Skin epidermis (tissue), 12 donors: ENCODE data around the gene ZACN.

ENCODE experiments used
- H3K27ac ChIP-seq, 21 experiments: fragments of 200-600 bp; sonication (generic) in 11 of 21; one replicate each; pipeline ENCODE4 v1.5.0; 2020; ENCODE audit warnings: mild to moderate bottlenecking in 3 of 21, inconsistent platforms in 2 of 21, moderate library complexity in 2 of 21
- H3K4me3 ChIP-seq, 7 experiments: fragments of 200-600 bp; sonication (generic) in 2 of 7; one replicate each; pipeline ENCODE4 v1.5.0; 2020; ENCODE audit warnings: inconsistent platforms in 2 of 7, mild to moderate bottlenecking in 2 of 7, moderate library complexity in 1 of 7

ZACN gene

DNA sequence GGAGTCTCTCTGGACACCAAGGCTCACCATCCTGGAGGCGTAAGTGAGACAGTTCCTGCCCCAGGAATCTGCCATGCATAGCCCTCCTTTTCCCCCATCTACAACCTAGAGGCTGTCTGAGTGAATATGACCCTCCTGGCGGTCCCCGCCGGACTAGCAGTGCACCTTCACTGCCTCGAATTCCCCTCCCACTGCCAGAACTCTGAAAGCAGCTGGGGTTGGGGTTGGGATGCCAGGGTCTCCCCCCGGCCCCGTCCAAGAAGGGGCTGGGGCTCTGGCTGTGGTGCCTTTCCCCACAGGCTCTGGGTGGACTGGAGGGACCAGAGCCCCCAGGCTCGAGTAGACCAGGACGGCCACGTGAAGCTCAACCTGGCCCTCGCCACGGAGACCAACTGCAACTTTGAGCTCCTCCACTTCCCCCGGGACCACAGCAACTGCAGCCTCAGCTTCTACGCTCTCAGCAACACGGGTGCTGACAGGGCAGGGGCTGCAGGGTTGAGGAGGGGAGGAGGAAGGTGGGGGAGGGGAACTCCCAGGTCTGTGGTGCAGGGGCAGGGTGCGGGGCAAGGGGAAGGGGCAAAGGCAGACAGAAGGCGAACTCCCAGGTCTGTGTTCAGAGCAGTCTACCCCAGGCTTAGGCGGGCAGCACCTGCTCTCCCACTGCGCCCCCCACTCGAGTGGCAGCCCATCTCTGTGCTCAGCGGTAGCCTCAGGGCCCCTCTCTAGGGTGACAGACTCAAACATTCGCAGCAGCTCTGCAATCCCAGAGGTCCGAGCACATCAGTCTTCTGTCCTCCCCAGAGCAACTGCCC is 1.2 kb downstream of the ZACN start:
- no peak overlapping the region for H3K27ac ChIP-seq

DNA sequence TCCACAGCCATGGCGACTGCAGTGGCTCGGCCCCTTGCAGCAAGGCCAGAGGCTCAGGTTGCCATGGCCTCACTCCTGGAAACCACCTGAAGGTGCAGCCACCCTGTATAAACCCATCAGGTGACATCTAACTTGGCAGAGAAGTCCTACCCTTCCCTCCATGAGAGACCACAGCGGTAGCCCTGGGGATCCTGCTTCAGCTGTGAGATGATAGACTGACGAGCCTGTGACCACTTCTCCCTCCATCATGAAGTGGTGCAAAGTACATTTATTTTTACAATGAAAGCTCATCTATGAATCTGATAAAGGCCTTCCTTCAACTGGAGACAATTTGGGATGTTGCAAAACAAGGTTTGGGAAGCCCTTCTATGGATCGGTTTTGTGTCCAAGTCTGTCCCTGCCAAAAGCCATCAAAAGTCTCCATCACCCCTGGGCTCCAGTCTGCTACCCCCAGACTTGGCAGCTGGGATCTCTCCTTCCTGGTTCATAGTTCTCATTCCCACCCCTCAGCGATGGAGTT is 1.8 kb downstream of the ZACN start:
- Histone ChIP-seq H3K4me3 (no peak overlapping the region), H3K27ac (no peak overlapping the region)

More for the DNA sequence above, 1.2 kb downstream of the ZACN start:
- H3K4me3 ChIP-seq, result no peak overlapping the region

DNA sequence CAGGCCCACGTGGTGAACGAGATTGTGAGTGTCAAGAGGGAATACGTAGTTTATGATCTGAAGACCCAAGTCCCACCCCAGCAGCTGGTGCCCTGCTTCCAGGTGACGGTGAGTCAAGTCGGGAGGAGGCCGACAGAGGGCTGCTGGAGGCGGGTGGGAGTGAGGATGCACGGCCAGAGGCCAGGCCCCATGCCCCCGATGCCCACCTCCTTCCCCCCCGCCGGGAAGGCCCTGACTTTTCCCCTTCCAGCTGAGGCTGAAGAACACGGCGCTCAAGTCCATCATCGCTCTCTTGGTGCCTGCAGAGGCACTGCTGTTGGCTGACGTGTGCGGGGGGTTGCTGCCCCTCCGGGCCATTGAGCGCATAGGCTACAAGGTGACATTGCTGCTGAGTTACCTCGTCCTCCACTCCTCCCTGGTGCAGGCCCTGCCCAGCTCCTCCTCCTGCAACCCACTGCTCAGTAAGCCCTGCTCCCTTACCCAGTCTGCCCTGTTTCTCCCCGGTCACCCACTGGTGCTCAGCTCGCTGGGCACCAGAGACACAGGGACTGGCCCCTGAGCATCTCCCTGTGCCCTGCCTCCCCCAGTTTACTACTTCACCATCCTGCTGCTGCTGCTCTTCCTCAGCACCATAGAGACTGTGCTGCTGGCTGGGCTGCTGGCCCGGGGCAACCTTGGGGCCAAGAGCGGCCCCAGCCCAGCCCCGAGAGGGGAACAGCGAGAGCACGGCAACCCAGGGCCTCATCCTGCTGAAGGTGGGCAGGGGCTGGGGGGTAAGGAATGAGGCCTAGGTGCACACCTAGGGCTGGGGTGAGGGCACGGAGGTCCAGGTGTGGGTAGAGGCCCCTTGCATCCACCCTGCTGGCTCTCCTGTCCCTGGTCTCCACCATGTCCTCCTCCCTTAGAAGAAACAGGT is 2.6 kb downstream of the ZACN start:
- no peak overlapping the region for H3K27ac ChIP-seq

DNA sequence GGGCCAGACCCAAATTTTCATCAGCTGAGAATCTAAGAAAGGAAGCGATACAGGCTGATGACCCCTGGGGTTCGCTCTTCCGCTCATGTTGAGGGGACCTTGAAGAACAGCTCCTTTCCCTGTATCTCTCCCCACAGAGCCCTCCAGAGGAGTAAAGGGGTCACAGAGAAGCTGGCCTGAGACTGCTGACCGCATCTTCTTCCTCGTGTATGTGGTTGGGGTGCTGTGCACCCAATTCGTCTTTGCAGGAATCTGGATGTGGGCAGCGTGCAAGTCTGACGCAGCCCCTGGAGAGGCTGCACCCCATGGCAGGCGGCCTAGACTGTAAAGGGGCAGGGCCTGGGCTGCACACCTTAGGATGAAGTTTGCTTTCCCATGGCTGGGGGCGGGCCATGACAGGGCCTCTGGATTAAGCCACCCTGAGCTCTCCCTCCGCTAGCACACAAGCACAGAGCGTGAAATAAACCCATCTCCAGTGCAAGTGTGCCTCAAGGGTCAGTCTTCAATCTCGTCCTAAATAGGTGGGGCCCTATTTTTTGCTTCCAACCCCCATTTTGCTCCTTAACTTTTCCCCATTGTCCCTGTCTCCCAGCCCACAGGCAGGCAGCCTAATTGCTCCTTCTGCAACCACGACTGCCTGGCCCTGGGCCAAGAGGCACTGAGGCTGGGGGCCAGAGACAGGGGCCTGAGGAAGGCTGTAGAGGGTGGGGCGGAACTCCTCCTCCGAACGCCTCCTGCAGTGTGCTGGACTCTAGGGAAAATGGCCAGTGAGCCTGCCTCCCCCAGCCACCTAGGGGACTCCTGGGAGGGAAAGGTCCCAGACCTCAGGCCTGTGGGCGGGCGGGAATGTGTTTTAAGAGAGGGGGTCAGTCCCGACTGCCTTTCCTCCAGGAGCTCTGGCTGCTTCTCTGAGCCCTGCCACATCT is 3.6 kb downstream of the ZACN start:
- no peak overlapping the region for H3K27ac ChIP-seq

More for the DNA sequence above, 2.6 kb downstream of the ZACN start:
- no peak overlapping the region for H3K4me3 ChIP-seq

DNA sequence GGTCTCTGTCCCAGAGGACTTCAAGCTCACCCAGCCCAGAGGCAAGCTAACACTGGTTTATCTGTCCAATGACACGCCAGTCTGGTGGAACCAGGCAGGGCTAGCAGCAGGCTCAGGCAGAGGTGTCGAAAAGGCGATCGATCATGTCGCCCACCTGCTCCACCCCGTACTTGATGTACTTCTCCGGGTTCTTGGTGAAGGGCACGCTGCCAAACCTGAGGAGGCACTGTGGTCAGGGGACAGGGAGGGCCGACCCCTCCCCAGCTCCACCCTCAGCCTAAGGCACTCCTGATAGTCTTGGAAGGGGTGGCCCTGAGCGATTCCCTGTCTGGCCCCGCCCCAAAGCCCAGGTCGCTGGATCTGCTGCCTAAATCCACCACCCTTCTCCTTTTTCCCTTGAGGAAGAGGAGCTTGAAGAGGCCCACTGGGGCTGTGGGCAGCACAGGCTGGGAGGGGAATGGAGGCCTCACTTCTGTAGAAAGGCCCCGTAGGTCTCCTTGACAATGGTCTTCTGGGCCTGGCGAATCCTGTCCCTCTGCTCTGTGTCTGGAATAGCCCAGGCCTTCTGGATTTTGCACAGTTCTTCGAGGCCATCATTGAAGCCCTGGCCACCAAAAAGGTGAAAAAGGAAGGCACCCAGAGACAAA is 4.7 kb downstream of the ZACN start:
- H3K27ac ChIP-seq, result no peak overlapping the region
- H3K4me3 ChIP-seq, result no peak overlapping the region

More for the DNA sequence above, 3.6 kb downstream of the ZACN start:
- no peak overlapping the region for H3K4me3 ChIP-seq

DNA sequence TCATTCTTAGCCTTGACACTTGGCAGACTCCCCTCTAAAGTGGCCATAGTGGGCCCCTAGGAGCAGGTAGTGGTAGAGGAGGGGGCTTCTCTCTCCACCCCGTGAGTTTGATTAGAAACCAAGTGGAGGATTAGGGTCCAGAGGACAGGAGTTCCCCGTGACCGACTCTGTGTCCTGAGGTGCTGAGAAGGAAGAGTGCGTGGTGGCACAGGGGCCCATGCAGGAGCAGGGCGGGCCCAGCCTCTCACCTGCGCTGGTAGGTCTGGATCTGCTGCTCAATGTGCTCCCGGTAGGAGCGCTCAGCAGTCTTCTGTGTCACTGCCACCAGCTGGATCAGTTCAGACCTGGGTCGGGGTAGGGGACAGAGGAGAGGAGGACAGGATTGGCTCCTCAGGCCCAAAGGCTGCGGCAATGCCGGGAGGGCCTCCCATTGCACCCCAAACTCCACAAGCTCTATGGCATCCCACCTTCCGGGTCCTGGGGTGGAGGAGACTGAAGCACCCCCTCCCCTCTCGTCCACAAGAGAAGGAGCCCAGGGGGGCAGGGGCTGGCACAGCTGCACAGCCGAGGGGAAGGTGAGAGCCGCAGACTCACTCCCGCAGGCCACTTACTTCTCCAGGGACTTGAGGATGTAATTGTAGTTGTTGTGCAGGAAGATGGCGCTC is 6.2 kb downstream of the ZACN start:
- Histone ChIP-seq H3K27ac (no peak overlapping the region), H3K4me3 (no peak overlapping the region)

DNA sequence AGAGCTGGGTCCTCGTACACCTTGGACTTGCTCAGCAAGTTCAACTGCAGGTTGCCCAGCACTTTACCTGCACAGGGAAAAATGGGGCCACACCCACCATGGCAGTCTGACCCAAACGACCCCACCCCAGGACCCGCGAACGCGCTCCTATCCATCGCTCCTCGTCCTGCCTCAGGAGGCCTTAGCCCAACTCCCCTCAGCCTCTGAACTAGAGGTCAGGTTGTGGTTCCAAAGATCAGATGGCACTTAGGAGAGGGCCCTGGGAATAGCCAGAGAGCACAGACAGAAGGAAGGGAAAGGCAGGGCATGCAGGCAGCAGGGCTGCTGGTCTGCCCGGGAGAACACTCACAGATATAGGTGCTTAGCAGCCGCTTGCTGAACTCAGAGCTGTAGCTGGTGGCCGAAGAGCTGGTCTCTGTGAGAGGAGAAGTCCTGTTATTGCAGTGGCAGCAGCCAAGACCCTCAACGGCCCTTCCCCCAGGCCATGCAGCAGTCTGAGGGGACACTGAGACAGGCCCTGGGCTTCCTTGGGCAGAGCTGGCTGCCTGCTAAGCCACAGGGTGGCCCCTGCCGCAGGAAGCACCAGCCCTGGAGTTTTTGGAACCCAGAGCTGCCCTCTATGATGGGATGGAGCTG is 6.9 kb downstream of the ZACN start:
- H3K27ac ChIP-seq, result no peak overlapping the region
- H3K4me3 ChIP-seq, result no peak overlapping the region

DNA sequence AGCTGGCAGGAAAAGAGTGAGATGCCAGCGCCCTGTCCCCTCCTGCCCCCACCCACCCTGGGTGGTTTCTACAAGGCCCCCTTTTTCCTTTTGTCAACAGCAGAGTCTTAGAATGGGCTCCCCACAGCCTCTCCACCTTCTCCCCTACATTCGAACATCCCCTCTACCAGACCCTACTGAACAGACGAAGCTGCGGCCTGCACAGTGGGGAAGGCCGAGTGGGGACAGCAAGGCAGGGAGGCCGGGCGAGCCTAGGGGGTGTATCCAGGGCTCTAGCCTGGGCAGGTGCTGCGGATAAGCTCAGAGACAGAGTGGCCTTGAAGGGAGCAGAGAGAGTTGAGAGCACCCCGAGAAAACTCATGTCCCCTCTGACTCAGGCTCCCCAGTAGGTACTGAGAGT is 7.4 kb downstream of the ZACN start:
- H3K27ac ChIP-seq, result no peak overlapping the region
- no peak overlapping the region for H3K4me3 ChIP-seq

DNA sequence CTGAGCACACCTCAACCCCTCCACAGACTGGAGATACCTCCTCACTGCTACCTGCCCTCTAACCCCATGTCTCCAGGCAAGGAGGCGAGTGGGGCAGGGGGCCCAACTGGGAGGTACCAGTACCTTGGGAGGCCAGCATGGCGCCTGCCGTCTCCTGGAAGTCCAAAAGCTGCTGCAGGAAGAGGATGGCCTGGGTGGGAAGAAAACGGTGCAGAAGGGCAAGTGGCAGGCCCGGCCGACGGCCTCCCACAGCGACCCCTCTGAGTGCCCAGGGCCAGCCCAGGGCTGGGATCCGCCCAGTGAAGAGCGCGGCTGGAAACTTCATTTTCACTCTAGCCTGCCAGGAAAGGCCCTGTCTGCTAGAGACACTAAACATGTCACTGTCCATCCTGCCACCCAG is 8.5 kb downstream of the ZACN start:
- Histone ChIP-seq H3K4me3 (no peak overlapping the region), H3K27ac (no peak overlapping the region)

DNA sequence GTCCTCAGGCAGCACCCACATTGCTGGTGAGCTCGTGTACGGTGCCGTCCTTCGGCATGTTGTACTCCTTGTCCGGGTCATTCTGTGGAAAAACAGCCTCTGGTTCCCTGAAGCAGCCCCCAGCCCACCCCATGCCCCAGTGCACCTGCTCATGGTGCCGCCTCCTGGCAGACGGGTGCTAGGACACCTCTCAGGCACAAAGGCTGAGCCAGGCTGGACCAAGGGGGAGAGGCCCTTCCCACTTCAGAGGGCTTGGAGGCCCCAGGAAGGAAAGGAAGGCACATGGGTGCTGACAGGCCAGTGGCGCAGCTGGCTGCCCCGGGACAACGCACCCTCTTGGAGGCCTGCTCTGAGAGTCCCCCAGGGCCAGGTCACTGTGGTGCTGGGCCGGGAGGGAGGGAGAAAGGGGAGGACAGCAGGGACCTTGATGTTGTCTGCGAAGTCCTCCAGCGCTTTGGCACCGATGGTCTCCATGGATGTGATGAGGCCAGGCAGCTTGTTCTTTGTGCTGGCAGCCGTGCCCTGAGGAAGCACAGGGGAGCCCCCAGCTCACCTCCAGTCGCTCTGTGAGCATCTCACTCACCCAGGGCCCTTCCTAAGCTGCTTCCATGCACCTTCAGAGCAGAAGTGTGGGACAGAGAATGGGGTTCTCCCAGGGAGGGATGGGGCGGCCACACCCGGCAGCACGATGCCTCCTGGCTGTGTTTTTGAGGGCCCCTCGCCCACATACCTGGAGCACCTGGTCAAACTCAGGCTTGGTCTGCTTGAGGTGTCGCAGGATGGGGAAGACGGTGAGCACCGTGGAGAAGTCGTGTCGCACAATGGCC is 9.3 kb downstream of the ZACN start:
- no peak overlapping the region for H3K27ac ChIP-seq
- H3K4me3 ChIP-seq, result no peak overlapping the region

DNA sequence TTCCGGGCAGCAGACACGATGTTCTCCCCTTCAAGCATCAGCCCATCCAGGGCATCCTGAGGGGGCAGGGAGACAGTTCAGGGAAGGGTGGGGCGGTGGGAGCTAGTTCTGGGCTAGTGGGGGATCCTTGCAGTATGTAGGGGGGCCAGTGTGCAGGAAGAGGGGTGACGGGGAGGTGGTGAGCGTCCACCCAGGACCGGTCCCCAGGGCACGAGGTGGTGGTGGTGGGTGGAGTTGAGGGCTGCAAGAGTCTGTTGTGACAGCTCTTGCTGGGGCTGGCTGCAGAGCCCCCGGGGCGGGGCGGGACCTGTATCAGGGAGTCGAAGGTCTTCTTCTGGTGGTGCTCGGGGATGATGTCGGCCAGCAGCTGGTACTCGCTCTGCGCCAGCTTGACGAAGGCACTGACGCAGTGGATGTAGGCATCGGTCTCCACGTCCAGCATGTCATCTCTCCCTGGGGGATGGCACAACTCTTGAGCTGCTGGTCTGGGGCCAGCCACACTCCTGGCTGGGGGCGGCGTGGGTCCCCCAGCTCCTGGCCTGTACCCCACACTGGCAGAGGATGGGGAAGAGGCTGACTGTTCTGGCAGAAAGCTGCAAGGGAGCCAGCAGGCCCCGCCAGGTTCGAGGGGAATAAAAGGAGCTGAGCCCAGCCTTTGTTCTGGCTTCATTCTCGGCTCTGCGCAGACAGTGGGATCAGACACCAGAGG is 10.0 kb downstream of the ZACN start:
- no peak overlapping the region for H3K27ac ChIP-seq
- H3K4me3 ChIP-seq, result no peak overlapping the region

DNA sequence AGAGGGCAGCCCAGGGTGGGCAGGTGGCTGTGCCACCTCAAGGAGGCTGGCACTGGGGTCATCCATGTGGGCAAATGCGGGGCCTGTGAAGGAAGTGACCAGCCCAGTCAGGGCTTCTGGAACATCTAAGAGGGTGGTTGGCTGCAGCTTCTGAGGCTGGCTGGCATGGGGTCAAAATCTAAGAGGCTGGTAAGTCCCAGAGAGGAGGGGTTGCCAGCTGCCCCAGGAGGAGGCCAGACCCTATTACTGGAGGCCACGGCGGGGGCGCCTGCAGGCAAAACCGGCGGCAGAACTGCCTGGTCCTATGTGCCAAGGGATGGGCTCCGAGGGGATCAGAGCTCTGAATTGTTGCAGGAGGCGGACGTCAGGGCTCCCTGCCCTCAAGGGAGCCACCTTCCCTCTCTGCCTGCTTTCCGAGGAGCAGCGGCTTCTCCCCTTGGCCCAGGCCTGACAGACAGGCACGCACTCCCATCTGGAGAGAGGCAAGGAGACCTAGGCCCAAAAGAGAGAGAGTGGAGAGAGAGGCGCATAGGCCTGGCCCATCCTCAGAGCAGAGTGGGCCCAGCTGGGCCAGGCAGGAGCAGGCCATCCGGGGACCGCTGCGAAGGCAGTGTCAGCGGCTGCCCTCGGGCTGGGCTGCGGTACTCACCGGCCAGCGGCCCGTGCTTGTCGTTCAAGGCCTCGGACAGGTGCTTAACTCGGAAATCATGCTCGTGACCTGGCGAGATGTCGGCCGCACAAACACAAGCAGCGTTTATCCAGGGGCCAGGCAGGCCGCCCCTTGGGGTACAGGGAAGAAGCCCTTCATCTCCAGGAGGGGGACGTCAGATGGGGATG is 10.9 kb downstream of the ZACN start:
- H3K27ac ChIP-seq, result no peak overlapping the region
- H3K4me3 ChIP-seq, result no peak overlapping the region

DNA sequence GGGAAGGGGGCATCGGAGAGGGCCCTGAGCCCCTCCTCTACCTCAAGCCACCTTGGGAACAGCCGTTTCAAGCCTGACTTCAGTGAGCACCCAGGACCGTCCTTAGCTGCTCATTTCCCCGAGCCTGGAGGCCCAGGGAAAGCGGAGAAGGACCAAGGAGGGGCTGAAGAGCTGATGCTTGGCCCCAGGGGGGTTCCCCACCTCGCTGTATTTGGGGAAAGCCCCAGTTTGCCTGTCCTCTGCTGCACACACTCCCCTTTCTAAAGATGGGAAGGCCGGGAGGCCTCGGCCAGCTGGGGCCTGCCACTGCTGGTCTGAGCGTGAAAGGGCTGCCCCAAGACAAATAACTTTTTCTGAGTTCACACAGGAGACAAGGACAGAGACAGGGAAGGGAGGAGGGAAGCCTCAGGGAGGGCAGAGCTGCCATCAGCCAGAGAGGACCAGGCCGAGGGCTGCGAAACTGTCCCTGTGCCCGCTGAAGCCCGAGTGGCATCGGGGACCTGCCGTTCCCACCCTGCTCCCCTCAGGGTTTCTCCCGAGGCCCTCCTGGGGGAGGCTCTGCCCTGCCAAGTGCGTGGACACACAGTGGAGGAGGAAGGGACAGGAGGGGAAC is 11.6 kb downstream of the ZACN start:
- Histone ChIP-seq H3K27ac (no peak overlapping the region), H3K4me3 (no peak overlapping the region)

DNA sequence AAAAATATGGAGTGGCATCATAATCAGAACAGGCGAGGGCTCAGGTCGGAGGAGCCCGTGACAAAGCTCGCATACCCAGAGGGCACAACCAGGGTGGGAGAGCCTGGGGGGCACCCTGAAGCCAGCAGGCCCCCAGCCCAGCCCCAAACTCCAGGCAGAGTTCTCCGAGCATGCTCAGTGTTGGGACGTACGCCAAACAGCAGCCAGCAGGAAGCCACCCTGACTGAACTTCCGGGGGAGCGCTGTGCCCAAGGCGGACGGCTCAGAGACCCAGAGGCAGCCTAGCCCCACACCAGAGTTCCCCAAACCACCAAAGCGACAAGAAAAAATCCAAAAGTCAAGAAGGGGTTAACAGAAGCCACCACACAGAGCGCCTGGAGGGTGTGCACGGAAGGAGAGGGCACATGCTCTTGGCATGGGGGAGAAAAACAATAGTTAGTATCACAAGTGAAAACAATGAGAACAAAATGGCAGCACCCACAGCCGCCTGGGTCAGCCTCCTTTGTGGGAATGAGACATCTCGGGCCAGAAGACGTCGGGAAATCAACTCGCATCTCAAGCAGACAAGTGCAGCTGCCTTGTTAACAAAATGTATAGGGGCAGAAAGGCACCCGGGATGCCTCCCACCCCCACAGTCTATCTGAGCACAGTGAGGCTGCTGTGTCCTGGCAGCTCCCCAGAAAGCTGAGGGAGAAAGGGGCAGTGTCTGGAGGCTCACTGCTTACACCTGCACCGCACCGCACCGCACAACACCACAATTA is 12.7 kb downstream of the ZACN start:
- Histone ChIP-seq H3K4me3 (no peak overlapping the region), H3K27ac (no peak overlapping the region)
